ENCODE measurements around the gene NANOS2.

- TF ChIP-seq CTCF (IDR thresholded peaks at IDR 0.05; ENCODE audit: low read length) (no peak), EZH2 (IDR thresholded peaks at IDR 0.05; ENCODE audit: borderline replicate concordance, low read length) (no peak)
These were observed 5.1 kb upstream of the NANOS2 start for GRCh38 chr19:45919678-45920077.

All from OCI-LY1 (cell line).